ENCODE results near the gene YJEFN3.

The YJEFN3 gene

GRCh38 chr19:19578252-19578651 is 49.5 kb downstream of the YJEFN3 start:
- no peak for TF ChIP-seq CTCF (IDR thresholded peaks at IDR 0.05; ENCODE audit: low read depth, low read length)
- no peak for DNase-seq (ENCODE audit: low read depth in 2 of 2)
- H3K4me3 ChIP-seq (replicated peaks in 1 of 2; ENCODE audit: low read depth in 2 of 2, low read length in 2 of 2) = no peak overlapping the region

- no peak overlapping the region for H3K4me3 ChIP-seq (replicated peaks in 1 of 2; ENCODE audit: low read depth in 2 of 2, low read length in 2 of 2)
- no peak for DNase-seq (ENCODE audit: low read depth in 2 of 2)
- no peak for TF ChIP-seq CTCF (IDR thresholded peaks at IDR 0.05; ENCODE audit: low read depth, low read length)
Observed at GRCh38 chr19:19579533-19580361, 51.0 kb downstream of the YJEFN3 start.

GRCh38 chr19:19580418-19580817 is 51.7 kb downstream of the YJEFN3 start:
- no peak for DNase-seq (ENCODE audit: low read depth in 2 of 2)
- no peak for TF ChIP-seq CTCF (IDR thresholded peaks at IDR 0.05; ENCODE audit: low read depth, low read length)
- H3K4me3 ChIP-seq (replicated peaks in 1 of 2; ENCODE audit: low read depth in 2 of 2, low read length in 2 of 2) = no peak overlapping the region

- no peak for TF ChIP-seq CTCF (IDR thresholded peaks at IDR 0.05; ENCODE audit: low read depth, low read length)
- no peak for DNase-seq (ENCODE audit: low read depth in 2 of 2)
- H3K4me3 ChIP-seq (replicated peaks in 1 of 2; ENCODE audit: low read depth in 2 of 2, low read length in 2 of 2) = no peak overlapping the region
Observed at GRCh38 chr19:19581391-19581790, 52.7 kb downstream of the YJEFN3 start.

GRCh38 chr19:19582471-19582870 is 53.8 kb downstream of the YJEFN3 start:
- DNase-seq (ENCODE audit: low read depth in 2 of 2) = no peak
- TF ChIP-seq CTCF (IDR thresholded peaks at IDR 0.05; ENCODE audit: low read depth, low read length) = no peak
- H3K4me3 ChIP-seq (replicated peaks in 1 of 2; ENCODE audit: low read depth in 2 of 2, low read length in 2 of 2) = no peak overlapping the region

- DNase-seq (ENCODE audit: low read depth in 2 of 2) = no peak
- TF ChIP-seq CTCF (IDR thresholded peaks at IDR 0.05; ENCODE audit: low read depth, low read length) = no peak
Observed at GRCh38 chr19:19584356-19584755, 55.6 kb downstream of the YJEFN3 start.

More at GRCh38 chr19:19584356-19584755, 55.6 kb downstream of the YJEFN3 start:
- no peak overlapping the region for H3K4me3 ChIP-seq (replicated peaks in 1 of 2; ENCODE audit: low read depth in 2 of 2, low read length in 2 of 2)
